Measurements from ENCODE around the gene PLAC8L1. TPM values are rescaled to one million over a fixed set of nuclear protein-coding genes. Genes with fewer than 3 reads are reported as not detected.

The PLAC8L1 gene
- total RNA-seq, 4 donors from 2014 or later: not detected

GRCh38 chr5:146055432-146055831 is 49.9 kb downstream of the PLAC8L1 start:
- no peak for DNase-seq (ENCODE audit: low spot score in 2 of 2)
- H3K27ac ChIP-seq: no peak overlapping the region
- no peaks in the 10 kb centered on the region for H3K9me3 ChIP-seq
- H3K4me3 ChIP-seq: no peak overlapping the region
- H3K36me3 ChIP-seq: peaks cover 31% of the 10 kb centered on the region
- 73% methylated on average over 2 of the region's 2 CpGs for WGBS
- no peaks in the 10 kb centered on the region for H3K4me1 ChIP-seq
- TF ChIP-seq POLR2AphosphoS5 (IDR thresholded peaks at IDR 0.05) (no peak), POLR2A (IDR thresholded peaks at IDR 0.05) (no peak), EP300 (IDR thresholded peaks at IDR 0.05) (no peak)
- TF ChIP-seq, protein P1, sequence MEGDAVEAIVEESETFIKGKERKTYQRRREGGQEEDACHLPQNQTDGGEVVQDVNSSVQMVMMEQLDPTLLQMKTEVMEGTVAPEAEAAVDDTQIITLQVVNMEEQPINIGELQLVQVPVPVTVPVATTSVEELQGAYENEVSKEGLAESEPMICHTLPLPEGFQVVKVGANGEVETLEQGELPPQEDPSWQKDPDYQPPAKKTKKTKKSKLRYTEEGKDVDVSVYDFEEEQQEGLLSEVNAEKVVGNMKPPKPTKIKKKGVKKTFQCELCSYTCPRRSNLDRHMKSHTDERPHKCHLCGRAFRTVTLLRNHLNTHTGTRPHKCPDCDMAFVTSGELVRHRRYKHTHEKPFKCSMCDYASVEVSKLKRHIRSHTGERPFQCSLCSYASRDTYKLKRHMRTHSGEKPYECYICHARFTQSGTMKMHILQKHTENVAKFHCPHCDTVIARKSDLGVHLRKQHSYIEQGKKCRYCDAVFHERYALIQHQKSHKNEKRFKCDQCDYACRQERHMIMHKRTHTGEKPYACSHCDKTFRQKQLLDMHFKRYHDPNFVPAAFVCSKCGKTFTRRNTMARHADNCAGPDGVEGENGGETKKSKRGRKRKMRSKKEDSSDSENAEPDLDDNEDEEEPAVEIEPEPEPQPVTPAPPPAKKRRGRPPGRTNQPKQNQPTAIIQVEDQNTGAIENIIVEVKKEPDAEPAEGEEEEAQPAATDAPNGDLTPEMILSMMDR (IDR thresholded peaks at IDR 0.05): no peak
- no peaks in the 10 kb centered on the region for H3K27me3 ChIP-seq

GRCh38 chr5:146052780-146053179 is 52.6 kb downstream of the PLAC8L1 start:
- H3K36me3 ChIP-seq: peaks cover 16% of the 10 kb centered on the region
- H3K4me3 ChIP-seq: no peak overlapping the region
- no peak for TF ChIP-seq POLR2A (IDR thresholded peaks at IDR 0.05)
- no peak for TF ChIP-seq POLR2AphosphoS5 (IDR thresholded peaks at IDR 0.05)
- no peak for TF ChIP-seq EP300 (IDR thresholded peaks at IDR 0.05)
- TF ChIP-seq, protein P1 (IDR thresholded peaks at IDR 0.05): no peak
- DNase-seq (ENCODE audit: low spot score in 2 of 2): no peak
- H3K9me3 ChIP-seq: no peaks in the 10 kb centered on the region
- H3K4me1 ChIP-seq: peaks cover 5% of the 10 kb centered on the region
- H3K27ac ChIP-seq: no peak overlapping the region
- H3K27me3 ChIP-seq: no peaks in the 10 kb centered on the region

- TF ChIP-seq POLR2A (IDR thresholded peaks at IDR 0.05): no peak
- TF ChIP-seq POLR2AphosphoS5 (IDR thresholded peaks at IDR 0.05): no peak
- no peak for TF ChIP-seq EP300 (IDR thresholded peaks at IDR 0.05)
- TF ChIP-seq, protein P1 (IDR thresholded peaks at IDR 0.05): no peak
- no peak overlapping the region for H3K27ac ChIP-seq
- no peaks in the 10 kb centered on the region for H3K27me3 ChIP-seq
- DNase-seq (ENCODE audit: low spot score in 2 of 2): no peak
- H3K4me3 ChIP-seq: no peak overlapping the region
- peaks cover 11% of the 10 kb centered on the region for H3K4me1 ChIP-seq
- 56% methylated on average over 3 of the region's 3 CpGs for WGBS
- no peaks in the 10 kb centered on the region for H3K9me3 ChIP-seq
- peaks cover 16% of the 10 kb centered on the region for H3K36me3 ChIP-seq
Measured at GRCh38 chr5:146051678-146052077, 53.7 kb downstream of the PLAC8L1 start.

DNA sequence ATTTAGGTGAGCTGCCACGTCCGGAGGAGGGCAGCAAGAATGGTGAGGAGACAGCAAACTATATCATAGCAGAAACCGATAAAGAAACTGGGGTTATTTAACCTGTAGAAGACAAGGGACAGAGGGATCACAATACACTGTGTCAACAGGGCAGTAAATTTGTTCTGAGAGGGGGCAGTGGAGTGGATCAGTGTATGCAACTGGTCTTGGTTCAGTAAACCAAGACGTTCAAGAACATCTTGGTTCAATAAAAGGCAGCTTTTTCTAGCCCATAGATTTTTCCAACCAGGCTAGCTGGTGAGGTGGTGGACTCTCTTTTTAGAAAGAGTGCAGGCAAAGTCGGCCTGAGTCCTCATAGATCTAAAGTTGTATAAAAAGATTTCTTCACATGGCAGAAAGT is 55.3 kb downstream of the PLAC8L1 start:
- Histone ChIP-seq H3K36me3 (peaks cover 12% of the 10 kb centered on the region), H3K4me1 (peaks cover 11% of the 10 kb centered on the region), H3K9me3 (no peaks in the 10 kb centered on the region), H3K4me3 (no peak overlapping the region), H3K27me3 (no peaks in the 10 kb centered on the region), H3K27ac (no peak overlapping the region)
- TF ChIP-seq EP300 (IDR thresholded peaks at IDR 0.05) (no peak), POLR2AphosphoS5 (IDR thresholded peaks at IDR 0.05) (no peak)
- TF ChIP-seq, protein P1 (IDR thresholded peaks at IDR 0.05): no peak
- no peak for DNase-seq (ENCODE audit: low spot score in 2 of 2)
- WGBS: 87% methylated on average over 5 of the region's 5 CpGs

DNA sequence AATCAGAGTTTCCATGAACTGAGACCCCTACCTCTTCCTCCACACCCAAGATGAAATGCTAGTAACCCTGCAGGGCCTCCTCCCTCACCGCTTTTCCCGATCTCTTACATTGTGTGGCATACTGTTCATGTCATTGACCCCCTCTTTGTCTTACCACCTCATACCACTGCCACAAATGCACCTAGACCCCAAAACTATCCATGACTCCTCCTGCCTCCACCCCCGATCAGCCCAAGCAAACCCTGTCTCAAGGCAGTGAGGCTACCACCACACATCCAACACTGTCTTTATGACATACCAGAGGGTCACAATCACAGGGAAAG is 55.7 kb downstream of the PLAC8L1 start:
- Histone ChIP-seq H3K9me3 (no peaks in the 10 kb centered on the region), H3K27ac (no peak overlapping the region), H3K36me3 (peaks cover 12% of the 10 kb centered on the region), H3K4me1 (peaks cover 11% of the 10 kb centered on the region), H3K27me3 (no peaks in the 10 kb centered on the region), H3K4me3 (no peak overlapping the region)
- 78% methylated on average over 3 of the region's 3 CpGs for WGBS
- TF ChIP-seq, protein P1 (IDR thresholded peaks at IDR 0.05): no peak
- no peak for TF ChIP-seq POLR2A (IDR thresholded peaks at IDR 0.05)
- no peak for TF ChIP-seq EP300 (IDR thresholded peaks at IDR 0.05)
- no peak for TF ChIP-seq POLR2AphosphoS5 (IDR thresholded peaks at IDR 0.05)
- DNase-seq (ENCODE audit: low spot score in 2 of 2): no peak
